CD4-positive, alpha-beta T cell (primary cell): Measurements from ENCODE around the gene PRKACA. TPM values are rescaled to one million over a fixed set of nuclear protein-coding genes. Genes with fewer than 3 reads are reported as not detected.

ENCODE experiments used
- ATAC-seq: fragments of 200-7000 bp; cut with Tn5 transposase; one replicate; pipeline ENCODE4 v1.10.0; 2022; ENCODE audit warnings: mild to moderate bottlenecking; ENCODE audit not compliant: poor library complexity
- CTCF ChIA-PET: fragments of 350-600 bp; sonication (Branson Sonifier 250); formaldehyde crosslinking; loops from one replicate; lab custom pipeline; 2021; ENCODE audit warnings: antibody characterized with exemption, inconsistent platforms; lab: Charles Lee
- POLR2A ChIA-PET: fragments of 350-600 bp; sonication (Branson Sonifier 250); formaldehyde crosslinking; loops from one replicate; lab custom pipeline; 2021; ENCODE audit warnings: antibody characterized with exemption, inconsistent platforms; lab: Charles Lee
- DNase-seq, 14 experiments: peaks; one replicate each; pipeline ENCODE4 v3.0.0-alpha.2; 2013 to 2020; ENCODE audit warnings: mixed read lengths in 2 of 14
- H3K27ac ChIP-seq, 2 donors: one replicate each; pipeline versions ENCODE4 v1.5.1 to v1.7.0; 2013; ENCODE audit warnings: low read length in 2 of 2, low read depth in 1 of 2, mild to moderate bottlenecking in 1 of 2
- H3K27me3 ChIP-seq, 2 experiments: 1 replicate in 1 of 2; 2 replicates in 1 of 2; pipeline versions ENCODE4 v1.6.1 to v1.7.0; 2013; ENCODE audit warnings: low read length in 2 of 2, control low read depth in 1 of 2, mild to moderate bottlenecking in 1 of 2, moderate library complexity in 1 of 2; ENCODE audit not compliant: insufficient read depth in 2 of 2, control insufficient read depth in 1 of 2
- H3K36me3 ChIP-seq: one replicate; pipeline ENCODE4 v1.6.1; 2013; ENCODE audit warnings: low read length, control low read depth; ENCODE audit not compliant: insufficient read depth
- H3K4me1 ChIP-seq: one replicate; pipeline ENCODE4 v1.6.1; 2013; ENCODE audit warnings: low read length, control low read depth; ENCODE audit not compliant: insufficient read depth
- H3K4me3 ChIP-seq: one replicate; pipeline ENCODE4 v1.5.1; 2013; ENCODE audit warnings: mild to moderate bottlenecking, low read length, moderate library complexity
- H3K9me3 ChIP-seq, 2 experiments: 1 replicate in 1 of 2; 2 replicates in 1 of 2; pipeline versions ENCODE4 v1.6.1 to v1.7.0; 2013; ENCODE audit warnings: low read length in 2 of 2, mild to moderate bottlenecking in 2 of 2, control low read depth in 1 of 2, moderate library complexity in 1 of 2; ENCODE audit not compliant: control insufficient read depth in 1 of 2, insufficient read depth in 1 of 2
- H3K27ac Mint-ChIP-seq: one replicate; pipeline ENCODE4 v1.8.0; 2020; ENCODE audit warnings: mixed read lengths
- H3K27me3 Mint-ChIP-seq: one replicate; pipeline ENCODE4 v1.8.0; 2021; ENCODE audit warnings: mixed read lengths
- H3K36me3 Mint-ChIP-seq: one replicate; pipeline ENCODE4 v1.8.0; 2021; ENCODE audit warnings: low read depth, mixed read lengths
- H3K4me1 Mint-ChIP-seq: one replicate; pipeline ENCODE4 v1.8.0; 2021; ENCODE audit warnings: low read depth, mixed read lengths
- H3K4me3 Mint-ChIP-seq: one replicate; pipeline ENCODE4 v1.8.0; 2020; ENCODE audit warnings: mild to moderate bottlenecking, mixed read lengths
- H3K9me3 Mint-ChIP-seq: one replicate; pipeline ENCODE4 v1.8.0; 2020; ENCODE audit warnings: mixed read lengths
- intact Hi-C, 2 experiments: fragments of 100-400 bp; cut with DNase I in 1 of 2; cut with micrococcal nuclease in 1 of 2; formaldehyde crosslinking; loops; one replicate each; pipeline versions ENCODE4 v1.15.1 to v1.9.0; 2023 to 2025; cut with DNase I, micrococcal nuclease
- total RNA-seq, 174 experiments: library from RNA in 2 of 174; stranded (reverse) in 2 of 174; gene quantifications; one replicate each; pipeline ENCODE4 v1.2.3 and lab custom pipeline; 2021 to 2026
- TF ChIP-seq, protein P1 (sequence below): fragments of 200-600 bp; IDR thresholded peaks from one replicate; pipeline ENCODE4 v1.8.0; 2022; ENCODE audit warnings: antibody characterized with exemption, mild to moderate bottlenecking

PRKACA gene
- total RNA-seq, 2 experiments from 2014 or later: 27.4 to 29.8 TPM

- H3K4me1 ChIP-seq: peaks cover 23% of the 10 kb centered on the region
Observed at GRCh38 chr19:14080887-14081796, 36.4 kb downstream of the PRKACA start.

GRCh38 chr19:14078411-14078810 lies 39.2 kb downstream of the PRKACA start:
- no peaks in the 10 kb centered on the region for H3K36me3 Mint-ChIP-seq
- no peaks in the 10 kb centered on the region for H3K9me3 ChIP-seq
- peak in 1 of 14 experiments; percentile 45 for DNase-seq
- peaks cover 44% of the 10 kb centered on the region for H3K4me1 ChIP-seq
- no peak overlapping the region for H3K27ac ChIP-seq
- H3K27me3 ChIP-seq: no peaks in the 10 kb centered on the region
- H3K4me3 Mint-ChIP-seq: no peak overlapping the region
- TF ChIP-seq, protein P1, sequence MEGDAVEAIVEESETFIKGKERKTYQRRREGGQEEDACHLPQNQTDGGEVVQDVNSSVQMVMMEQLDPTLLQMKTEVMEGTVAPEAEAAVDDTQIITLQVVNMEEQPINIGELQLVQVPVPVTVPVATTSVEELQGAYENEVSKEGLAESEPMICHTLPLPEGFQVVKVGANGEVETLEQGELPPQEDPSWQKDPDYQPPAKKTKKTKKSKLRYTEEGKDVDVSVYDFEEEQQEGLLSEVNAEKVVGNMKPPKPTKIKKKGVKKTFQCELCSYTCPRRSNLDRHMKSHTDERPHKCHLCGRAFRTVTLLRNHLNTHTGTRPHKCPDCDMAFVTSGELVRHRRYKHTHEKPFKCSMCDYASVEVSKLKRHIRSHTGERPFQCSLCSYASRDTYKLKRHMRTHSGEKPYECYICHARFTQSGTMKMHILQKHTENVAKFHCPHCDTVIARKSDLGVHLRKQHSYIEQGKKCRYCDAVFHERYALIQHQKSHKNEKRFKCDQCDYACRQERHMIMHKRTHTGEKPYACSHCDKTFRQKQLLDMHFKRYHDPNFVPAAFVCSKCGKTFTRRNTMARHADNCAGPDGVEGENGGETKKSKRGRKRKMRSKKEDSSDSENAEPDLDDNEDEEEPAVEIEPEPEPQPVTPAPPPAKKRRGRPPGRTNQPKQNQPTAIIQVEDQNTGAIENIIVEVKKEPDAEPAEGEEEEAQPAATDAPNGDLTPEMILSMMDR: no peak
- CTCF ChIA-PET: interaction anchor here (0.8 to 1.2 kb wide), 3 partner anchors 36 to 58 kb away, joined by 3 to 4 read pairs (median 4); partner anchors contain the start of genes ASF1B and IL27RA
- peaks cover 4% of the 10 kb centered on the region for H3K27me3 Mint-ChIP-seq
- no peak overlapping the region for H3K4me3 ChIP-seq
- no peaks in the 10 kb centered on the region for H3K9me3 Mint-ChIP-seq
- H3K4me1 Mint-ChIP-seq: peaks cover 30% of the 10 kb centered on the region
- no peak overlapping the region for H3K27ac Mint-ChIP-seq
- intact Hi-C loops: no loop called here
- POLR2A ChIA-PET: interaction anchor here (0.7 kb wide), 1 partner anchor 32 kb away, joined by 3 read pairs; no protein-coding TSS in a partner anchor
- no peak for ATAC-seq
- no peaks in the 10 kb centered on the region for H3K36me3 ChIP-seq

More at GRCh38 chr19:14080887-14081796, 36.4 kb downstream of the PRKACA start:
- Mint-ChIP-seq H3K27me3 (no peaks in the 10 kb centered on the region), H3K36me3 (no peaks in the 10 kb centered on the region), H3K9me3 (no peaks in the 10 kb centered on the region), H3K4me1 (peaks cover 14% of the 10 kb centered on the region), H3K27ac (peak overlapping the region; percentile 73), H3K4me3 (peak overlapping the region; percentile 91)
- TF ChIP-seq, protein P1: no peak
- Histone ChIP-seq H3K36me3 (no peaks in the 10 kb centered on the region), H3K27me3 (no peaks in the 10 kb centered on the region), H3K4me3 (peak overlapping the region; percentile 81), H3K27ac (peak overlapping the region; percentile 73 to 74), H3K9me3 (no peaks in the 10 kb centered on the region)
- peak; percentile 98 to 100 (median 99) for DNase-seq
- ChIA-PET CTCF (interaction anchor here (0.8 to 4.6 kb wide), 5 partner anchors 9 to 267 kb away, joined by 3 to 26 read pairs (median 4); partner anchors contain the start of genes ASF1B and MISP3), POLR2A (interaction anchor here (0.6 to 3.0 kb wide), 14 partner anchors 9 to 1752 kb away, joined by 3 to 33 read pairs (median 4); partner anchors contain the start of genes ASF1B, DDX39A, IL27RA and PRKACA)
- intact Hi-C loops: loop anchor here (2.0 to 10.0 kb wide), 6 partner anchors 36 to 614 kb away; partner anchors contain the start of genes ASF1B (in 1 of the 2), C19orf53 (in 1 of the 2), DCAF15 (in 1 of the 2) and NDUFB7 (in 1 of the 2)
- ATAC-seq: peak; percentile 94
